8988T (cell line): ENCODE measurements around the gene MYLK.

ENCODE experiments used
- DNase-seq: peaks from one replicate; pipeline ENCODE4 v3.0.0; 2011

Gene MYLK

DNA sequence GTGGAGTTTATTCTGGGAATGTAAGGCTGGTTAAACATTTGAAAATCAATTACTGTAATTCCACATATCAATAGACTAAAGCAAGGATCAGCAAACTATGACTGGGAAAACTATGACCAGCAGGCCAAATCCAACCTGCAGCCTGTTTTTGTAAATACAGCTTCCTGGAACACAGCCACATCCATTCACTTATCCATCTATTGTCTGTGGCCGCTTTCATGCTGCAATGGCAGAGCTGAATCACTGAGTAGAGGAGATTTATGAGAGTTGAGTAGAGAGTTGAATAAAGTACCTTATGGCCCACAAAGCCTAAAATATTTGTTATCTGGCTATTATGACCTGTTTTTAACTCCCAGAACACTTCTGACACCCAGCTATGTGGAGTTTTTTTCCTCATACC lies 12.2 kb downstream of the MYLK start:
- no peak for DNase-seq

DNA sequence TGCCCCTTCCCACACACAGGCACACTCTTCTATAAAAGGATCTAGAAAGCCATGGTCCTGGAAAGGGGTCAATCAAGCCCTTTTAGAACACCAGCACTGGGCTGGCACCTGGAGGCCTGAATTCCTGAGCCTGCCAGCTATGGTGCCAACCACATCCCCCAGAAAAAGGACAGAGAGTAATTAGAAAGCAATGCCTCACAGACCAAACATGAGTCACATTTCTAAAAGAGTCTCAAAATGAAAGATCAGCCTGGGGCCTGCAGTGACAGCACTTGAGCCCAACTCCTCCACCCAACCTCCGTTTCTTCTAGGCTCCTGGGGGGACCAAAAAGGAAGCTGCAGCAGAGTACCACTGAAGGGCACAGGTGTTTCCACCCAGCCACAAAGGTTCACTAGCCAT lies 14.1 kb downstream of the MYLK start:
- no peak for DNase-seq

DNA sequence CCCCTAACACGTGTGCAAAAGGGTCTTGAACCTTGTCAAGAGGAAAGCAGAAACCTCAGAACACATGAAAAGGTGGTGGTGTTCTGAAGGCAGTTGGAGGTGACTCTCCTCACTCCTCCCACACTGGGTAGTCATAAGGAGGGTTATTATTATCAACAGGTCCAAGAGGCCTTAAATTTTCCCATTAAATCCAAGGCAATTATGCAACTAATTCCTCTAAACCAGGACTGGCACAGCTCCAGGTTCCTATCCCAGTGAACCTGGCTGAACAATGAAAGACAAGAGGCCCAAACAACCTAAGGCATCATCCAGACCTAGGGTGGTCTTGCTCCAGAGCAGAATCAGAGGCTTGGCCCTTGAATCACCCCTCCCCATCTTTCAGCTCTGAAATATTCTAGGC lies 15.0 kb downstream of the MYLK start:
- no peak for DNase-seq

DNA sequence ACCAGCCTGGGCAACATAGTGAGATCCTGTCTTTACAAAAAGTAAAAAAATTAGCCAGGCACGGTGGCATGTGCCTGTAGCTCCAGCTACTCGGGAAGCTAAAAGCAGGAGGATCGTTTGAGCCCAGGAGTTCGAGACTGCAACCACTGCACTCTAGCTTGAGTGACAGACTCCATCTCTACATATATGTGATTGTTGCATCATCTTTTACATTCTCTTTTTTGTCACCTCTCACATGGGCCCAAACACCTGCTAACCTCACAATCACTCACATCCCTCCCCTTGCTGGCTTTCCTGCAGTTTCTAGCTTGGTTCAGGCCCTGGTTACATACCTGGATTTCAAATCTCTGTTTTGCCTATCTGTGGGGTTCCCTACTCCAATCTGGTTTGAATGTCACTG lies 19.4 kb downstream of the MYLK start:
- no peak for DNase-seq

DNA sequence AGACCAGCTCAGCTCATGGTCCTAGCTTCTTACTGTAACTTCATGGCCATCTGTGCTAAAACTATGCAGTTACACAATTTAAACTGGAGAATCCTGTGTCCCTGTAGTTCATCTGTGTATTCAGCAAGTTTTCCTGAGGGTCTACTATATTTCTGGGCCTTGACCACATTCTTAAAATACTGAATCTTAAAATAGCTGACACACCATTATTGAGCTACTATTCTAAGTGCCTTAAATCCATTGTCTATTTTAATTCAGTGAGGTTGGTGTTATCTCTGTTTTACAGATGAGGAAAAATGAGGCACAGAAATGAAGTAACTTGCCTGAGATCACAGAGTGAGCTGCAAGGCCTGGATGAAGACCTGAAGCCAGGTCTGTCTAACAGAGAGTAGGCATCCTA lies 22.0 kb downstream of the MYLK start:
- DNase-seq = no peak

DNA sequence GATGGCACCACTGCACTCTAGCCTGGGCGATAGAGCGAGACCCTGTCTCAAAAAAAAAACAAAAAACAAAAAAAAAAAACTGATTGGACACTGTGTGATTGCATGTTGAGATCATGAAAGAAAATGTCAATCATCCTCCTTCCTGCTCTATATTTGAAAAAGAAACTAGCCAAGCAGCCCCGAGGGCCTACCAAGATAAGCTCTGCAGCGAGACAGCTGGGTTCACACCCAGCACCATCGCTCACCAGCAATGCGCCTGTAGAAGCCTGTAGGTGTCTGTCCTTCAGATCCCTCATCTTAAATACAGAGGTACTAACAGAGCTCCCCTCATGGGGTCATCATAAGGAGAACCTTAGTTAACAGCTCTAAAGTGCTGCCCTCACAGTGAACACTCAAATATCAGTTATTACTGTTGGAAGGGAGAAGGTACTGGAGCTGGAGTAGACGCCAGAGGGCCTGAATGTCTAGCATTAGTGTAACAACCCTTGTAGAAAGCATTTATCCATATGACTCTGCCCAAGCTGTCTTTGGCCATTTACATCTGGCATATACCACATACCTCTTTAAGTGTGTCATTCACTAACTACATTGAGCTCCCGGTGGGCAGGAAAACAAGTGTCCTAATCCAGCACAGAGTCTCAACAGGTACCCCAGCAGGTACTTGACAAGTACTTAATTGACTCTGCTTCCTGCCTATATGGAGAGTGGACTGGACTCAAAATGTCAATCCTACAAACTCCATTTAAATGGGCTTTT lies 22.9 kb downstream of the MYLK start:
- DNase-seq = no peak

DNA sequence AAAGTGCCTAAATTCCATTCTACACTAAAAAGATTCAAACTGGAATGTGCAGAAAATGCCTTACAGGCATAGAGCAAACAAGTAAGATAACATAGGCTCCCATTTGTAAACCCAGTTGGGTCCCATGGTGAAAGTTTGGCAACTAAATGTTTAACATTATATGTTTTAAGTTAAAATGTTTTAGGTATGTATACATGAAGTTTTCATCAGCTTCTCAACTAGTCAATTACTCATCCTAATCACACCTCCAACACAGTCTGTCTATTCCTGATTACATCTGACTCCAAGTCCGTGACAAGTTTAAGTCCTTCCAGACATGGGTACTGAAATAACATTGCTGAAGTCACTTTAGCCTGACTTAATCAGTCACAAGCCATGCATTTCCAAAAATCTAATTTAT lies 25.0 kb downstream of the MYLK start:
- no peak for DNase-seq

DNA sequence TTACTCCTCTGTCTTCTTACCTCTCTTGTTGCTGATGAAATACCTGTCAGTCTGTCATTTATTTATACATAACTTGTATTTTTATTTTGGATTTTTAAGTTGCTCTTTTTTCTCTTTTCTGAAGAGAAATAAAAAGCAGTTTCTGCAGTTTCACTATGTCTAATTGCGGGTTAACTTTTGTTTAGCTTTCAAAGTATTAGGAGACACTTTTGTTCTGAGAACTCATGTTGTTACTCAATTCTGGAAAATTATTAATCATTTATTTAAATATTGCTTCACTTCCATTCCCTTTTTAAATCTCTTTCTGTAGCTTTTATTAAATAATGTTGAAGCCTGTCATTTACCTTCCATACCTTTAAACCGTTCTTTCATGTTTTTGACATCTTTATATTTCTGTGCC lies 29.2 kb downstream of the MYLK start:
- no peak for DNase-seq

DNA sequence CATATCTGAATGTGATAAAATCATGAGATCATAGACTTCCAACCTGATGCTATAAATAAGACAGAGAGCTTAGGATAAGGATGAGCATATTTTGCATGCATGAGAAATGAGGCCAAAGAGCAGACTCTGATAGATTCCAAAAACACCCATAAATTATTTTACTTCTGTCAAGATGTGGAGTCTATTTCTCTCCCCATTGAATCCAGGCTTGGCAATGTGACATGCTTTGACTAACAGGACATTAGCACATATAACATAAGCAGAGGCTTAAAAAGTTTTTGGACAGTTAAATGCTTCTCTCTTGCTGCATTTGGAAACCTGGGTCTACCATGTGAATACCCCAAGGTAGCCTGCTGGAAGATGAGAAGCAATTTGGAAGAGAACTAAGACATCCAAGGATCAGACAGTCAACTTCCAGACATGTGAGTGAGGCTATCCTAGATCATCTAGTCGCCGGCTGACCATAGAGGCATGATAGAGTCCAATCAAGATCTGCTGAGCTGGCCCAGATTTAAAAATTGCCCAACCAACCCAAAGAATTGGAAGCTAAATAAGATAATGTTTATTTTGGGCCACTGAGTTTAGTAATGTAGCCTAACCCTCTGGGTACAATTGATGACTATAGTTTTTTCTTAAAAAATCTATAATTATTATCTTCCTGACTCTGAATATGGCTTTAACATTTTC lies 30.3 kb downstream of the MYLK start:
- no peak for DNase-seq

DNA sequence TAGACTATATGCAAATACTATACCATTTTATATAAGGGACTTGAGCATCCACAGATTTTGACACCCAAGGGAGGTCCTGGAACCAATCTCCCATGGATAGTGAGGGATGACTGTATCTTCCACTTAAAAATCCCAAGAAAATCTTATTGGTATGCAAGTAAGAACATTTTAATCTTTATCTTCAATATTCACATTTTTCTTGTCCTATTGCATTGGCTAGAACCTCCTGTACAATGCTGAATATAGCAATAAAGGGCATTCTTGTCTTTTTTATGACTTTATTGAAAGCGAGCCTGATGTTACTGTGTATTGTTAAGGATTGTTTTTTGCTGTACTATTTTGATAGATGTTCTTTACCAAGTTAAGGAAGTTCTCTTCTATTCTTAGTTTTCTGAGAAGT lies 36.9 kb downstream of the MYLK start:
- DNase-seq = no peak

DNA sequence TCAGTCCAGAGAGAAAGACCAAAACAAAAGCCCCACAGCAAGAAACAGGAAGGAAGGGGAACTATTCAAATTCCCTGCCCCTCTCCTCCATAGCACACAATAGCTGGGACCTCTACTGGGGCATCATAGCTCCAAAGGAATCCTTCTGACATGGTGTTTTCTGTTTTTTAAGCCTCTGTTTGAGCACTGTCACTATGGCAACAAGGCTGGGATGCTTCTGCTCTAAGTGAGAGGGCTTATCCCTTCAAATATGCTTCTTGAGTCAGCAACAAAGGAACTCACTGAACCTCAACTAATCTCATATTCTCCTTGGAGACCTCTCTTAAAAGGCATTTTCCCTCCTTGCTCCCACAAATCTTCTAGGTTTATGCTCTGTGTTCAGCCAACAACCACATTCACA lies 40.5 kb downstream of the MYLK start:
- no peak for DNase-seq

DNA sequence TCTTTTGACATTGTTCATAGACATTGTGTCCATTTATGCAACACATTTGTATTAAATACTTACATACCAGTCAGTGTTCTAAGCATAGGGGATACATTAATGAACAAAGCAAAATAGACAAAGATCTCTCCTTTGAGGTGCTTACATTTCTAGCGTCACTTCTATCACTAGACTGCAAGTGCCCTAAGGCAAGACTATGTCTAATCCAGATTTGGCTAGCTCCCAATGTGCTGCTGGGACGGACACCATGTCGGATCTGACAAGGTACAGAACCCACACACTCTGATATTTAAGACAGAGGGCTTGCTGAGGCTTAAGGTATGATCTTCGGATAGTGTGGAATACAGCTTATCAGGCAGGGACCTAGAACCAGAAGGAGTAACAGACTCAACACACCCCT lies 41.4 kb downstream of the MYLK start:
- no peak for DNase-seq

DNA sequence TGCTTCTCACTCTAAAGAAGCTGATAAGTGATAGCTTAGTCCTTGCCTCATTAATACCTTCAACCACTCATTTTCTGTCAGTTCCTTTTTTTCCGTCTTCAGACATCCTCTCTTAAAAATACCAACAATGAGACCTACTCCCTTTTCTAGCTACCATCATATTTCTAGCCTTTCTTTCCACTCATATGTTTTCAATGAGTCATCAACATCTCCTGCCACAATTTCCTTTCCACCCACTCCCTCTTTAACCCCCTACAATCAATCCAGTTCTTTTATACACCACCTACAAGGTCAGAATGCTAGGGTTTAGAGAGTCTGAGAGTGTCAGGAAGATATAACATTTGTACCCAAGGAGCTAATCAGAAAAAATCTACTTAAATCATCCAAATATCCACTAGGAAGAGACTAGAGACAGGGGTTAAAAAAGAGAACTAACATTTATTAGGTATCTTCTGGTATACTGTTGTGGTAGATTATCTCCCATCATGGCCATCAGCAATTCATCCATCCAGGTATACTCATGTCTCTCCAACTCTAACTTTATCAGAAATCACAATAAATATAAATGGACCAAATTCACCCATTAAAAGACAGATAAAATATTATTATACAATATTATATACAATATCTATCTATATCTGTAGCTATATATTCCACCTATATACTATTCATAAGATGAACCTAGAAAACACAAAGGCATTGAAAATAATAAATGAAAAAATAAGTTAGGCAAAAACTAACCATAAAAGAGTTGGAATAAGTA lies 42.5 kb downstream of the MYLK start:
- DNase-seq = no peak

DNA sequence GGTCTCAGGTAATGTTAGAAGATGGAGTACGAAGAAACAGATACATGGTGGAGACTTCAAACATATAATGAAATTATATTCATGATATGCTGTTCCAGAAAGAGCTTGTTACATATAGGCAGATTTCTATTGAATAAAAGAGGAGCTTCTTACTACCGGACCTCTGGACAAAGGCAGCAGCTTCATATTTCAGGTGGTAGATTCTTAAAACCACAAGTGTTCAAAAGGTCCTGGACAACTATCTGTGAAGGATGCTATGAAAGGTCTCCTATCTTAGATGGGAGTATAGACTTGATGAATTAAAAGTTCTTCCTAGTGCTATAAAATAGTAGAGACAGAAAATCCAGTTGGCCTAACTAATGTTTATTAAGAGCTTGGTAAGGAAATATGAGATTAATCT lies 43.2 kb downstream of the MYLK start:
- no peak for DNase-seq

DNA sequence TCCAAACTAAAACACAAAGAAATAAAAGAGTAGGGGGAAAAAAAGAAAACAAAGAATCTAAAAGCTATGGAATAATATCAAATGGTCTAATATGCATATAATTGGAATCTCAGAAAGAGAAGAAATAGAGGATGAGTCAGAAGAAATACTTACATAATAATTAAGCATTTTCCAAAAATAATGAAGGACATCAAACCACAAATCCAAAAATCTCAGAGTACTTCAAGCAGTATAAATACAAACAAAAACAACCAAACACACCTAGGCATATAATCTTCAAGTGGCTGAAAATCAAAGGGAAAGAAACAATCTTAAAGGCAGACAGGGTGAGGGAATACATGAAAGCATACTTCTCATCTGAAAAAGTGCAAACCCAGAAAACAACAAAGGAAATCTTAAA lies 46.3 kb downstream of the MYLK start:
- no peak for DNase-seq

DNA sequence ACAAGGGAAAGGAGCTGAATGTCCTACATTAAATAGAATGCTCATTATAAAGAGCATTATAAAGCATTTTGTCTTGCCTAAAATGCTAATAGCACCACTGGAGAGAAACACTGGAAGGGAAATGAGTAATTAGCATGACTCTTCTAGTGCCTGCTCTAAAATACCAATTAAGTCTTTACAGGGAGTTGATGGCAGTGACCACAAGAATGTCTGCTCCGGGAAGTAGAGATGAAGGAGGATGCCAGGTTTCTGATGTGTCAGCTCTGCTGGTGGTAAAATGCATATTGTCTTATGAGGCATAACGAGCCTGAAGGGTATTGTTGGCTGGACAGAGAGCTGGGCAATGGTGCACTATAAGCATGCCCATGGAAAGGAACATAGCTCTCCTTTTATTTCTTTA lies 49.5 kb downstream of the MYLK start:
- no peak for DNase-seq

DNA sequence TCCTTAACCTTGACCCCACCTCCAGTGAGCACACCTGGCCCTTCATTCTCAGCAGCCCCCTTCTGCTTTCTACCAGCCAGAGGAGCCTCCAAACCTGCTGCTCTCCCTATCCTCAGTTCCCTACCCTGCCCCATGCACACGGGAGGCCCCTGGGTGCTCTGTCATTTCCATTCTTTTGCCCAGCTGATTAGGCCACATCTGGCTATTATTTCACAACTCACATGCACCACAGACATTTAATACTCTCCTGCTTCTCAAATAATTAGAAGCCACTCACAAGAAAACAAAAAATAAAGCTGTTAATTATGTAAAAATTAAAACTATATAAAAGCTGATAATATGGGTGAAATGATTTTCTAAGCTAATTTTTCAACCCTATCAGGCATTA lies 50.7 kb downstream of the MYLK start:
- no peak for DNase-seq

DNA sequence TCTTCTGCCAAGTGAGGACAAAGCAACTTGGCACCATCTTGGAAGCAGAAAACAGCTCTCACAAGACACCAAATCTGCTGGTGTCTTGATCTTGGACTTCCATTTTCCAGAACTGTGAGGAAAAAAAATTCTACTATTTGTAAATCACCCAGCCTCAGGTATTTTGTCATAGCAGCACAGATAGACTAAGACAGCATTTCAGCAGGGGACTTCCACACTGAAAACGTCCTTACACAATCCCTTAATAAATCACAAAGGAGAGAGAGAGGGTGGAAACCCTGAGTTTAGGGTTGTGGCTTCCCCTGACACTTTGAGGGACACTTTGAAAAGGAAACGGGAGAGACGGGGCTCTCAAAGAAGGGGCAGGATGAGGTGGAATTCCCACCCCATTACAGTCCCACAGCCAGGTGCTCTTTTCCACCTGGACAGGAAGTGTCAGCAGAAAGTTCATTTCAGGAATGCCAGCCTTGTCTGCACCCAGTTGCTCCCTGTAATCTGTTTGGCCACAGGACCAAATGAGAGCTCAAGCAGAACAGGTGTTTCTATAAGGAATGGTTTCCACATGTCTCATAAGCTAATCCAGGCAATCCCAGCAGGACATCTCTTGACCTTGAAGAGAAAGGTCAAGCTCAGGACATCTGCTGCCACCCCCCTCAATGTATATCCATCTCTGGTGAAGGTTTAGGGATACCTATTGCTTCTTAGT lies 51.3 kb downstream of the MYLK start:
- no peak for DNase-seq

DNA sequence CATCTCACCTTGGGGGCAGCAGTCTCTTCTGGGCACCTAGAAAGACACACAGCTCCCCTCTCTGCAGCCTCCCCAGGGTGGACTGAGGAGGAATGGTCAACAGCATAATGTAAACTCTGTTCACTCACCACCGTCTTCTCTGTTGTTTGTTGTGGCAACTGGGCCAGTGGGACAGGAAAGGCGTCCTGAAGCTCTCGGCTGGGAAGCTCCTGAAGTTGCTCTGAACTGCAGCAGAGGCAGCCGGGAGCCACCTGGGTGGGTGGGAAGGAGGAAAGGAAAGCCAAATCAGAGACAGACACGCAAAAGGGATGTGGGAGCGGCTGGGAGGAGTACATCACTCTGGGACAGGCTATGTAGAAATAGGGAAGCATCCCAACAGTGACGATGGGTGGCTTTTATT lies 52.7 kb downstream of the MYLK start:
- no peak for DNase-seq

DNA sequence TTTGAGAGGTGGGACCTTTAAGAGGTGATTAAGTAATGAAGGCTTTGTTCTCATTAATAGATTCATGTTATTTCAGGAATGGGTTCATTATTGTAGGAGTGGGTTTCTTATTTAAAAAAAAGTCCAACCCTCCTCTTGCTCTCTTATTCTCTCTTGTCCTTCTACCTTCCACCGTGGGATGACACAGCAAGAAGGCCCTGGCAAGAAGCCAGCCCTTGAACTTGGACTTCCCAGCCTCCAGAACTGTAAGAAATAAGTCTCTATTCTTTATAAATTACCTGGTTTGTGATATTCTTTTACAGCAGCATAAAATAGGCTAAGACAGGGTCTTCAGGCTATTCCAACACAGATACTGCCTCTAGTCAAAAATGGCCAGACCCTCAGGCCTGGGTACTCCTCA lies 62.2 kb downstream of the MYLK start:
- no peak for DNase-seq

DNA sequence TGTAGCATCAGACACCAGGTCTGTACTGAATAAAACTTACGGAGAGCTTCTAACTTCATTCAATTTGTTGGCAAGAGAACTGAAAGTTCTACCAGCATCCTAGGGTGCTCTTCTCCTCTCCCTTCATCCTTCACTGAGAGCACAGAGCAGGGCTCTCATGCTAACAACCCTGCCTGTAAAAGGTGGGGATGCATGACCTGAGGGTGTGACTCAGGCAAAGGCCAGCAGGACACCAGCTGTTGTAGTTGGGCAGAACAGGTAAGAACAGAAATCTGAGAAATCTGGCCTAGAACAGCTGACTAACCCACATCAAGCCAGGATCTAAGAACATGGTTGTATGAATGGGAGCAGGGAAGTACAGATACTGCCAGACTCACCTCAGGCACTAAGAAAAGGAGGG lies 64.2 kb downstream of the MYLK start:
- no peak for DNase-seq

DNA sequence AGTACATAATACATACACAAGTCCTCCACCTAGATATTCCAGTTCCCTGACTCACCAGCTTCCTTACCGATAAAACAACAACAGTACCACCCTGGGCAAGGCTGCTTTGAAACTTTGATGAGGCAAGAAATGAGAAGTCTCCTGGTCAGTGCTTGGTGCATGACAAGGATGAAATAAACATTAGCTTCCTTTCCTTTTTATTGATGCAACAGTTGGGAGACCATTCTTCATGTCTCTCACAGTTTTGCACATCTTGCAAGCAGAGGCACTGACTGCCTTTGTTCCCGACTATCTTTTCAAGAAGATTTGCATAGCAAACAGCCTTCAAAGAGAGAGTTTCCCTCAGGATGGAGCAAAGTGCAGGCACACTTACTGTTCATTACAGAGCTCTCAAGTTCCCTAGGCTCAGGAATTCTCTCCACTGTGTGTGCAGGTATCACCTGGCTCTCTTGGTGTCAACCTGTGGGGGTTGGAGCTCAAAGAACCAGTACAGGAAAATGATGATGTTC lies 65.2 kb downstream of the MYLK start:
- DNase-seq = no peak

DNA sequence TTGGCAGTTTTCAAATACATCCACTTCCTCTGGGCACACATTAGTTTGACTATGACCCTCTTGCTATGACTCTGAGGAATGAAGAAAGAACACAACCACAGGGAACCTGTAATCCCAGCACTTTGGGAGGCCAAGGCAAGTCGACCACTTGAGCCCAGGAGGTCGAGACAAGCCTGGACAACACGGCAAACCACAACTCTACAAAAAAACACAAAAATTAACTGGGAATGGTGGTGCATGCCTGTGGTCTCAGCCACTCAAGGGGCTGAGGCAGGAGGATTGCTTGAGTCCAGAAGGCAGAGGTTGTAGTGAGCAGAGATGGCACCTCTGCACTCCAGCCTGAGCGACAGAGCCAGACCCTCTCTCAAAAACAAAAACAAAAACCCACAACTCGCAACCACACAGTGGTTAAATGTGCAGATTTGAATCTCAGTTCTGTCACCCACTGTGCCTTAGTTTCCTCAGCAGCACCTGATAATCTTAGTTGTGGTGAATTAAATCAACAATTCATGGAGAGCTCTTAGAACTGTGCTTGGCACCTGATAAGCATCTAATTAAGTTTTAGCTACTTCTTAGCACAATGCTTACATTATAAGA lies 65.7 kb downstream of the MYLK start:
- no peak for DNase-seq
